H9 (cell line): ENCODE measurements around the gene CPM. TPM values are rescaled to one million over a fixed set of nuclear protein-coding genes. Genes with fewer than 3 reads are reported as not detected.

Source experiments
- DNase-seq: peaks from one replicate; pipeline ENCODE4 v3.0.0-alpha.2; 2017
- H2AFZ ChIP-seq: one replicate; pipeline ENCODE4 v1.6.1; 2013; ENCODE audit warnings: mild to moderate bottlenecking, low read length, control low read depth, moderate library complexity
- H2AK5ac ChIP-seq: 2 replicates; pipeline ENCODE4 v1.6.1; 2013; ENCODE audit warnings: low read length, control low read depth, mixed read lengths; ENCODE audit not compliant: insufficient read length
- H2BK120ac ChIP-seq: one replicate; pipeline ENCODE4 v1.6.1; 2013; ENCODE audit warnings: low read depth, mild to moderate bottlenecking, low read length, control low read depth, inconsistent platforms; ENCODE audit not compliant: poor library complexity, severe bottlenecking
- H2BK12ac ChIP-seq: 2 replicates; pipeline ENCODE4 v1.6.1; 2013; ENCODE audit warnings: low read length, control low read depth, mixed read lengths, low read depth; ENCODE audit not compliant: insufficient read length
- H2BK15ac ChIP-seq: 2 replicates; pipeline ENCODE4 v1.6.1; 2013; ENCODE audit warnings: low read depth, low read length, control low read depth
- H2BK20ac ChIP-seq: one replicate; pipeline ENCODE4 v1.6.1; 2013; ENCODE audit warnings: low read depth, mild to moderate bottlenecking, low read length, control low read depth, inconsistent platforms; ENCODE audit not compliant: poor library complexity, severe bottlenecking
- H2BK5ac ChIP-seq: 2 replicates; pipeline ENCODE4 v1.6.1; 2013; ENCODE audit warnings: low read length, control low read depth, mixed read lengths; ENCODE audit not compliant: insufficient read length
- H3K14ac ChIP-seq: 2 replicates; pipeline ENCODE4 v1.6.1; 2013; ENCODE audit warnings: low read length, control low read depth; ENCODE audit not compliant: insufficient read depth
- H3K18ac ChIP-seq: 2 replicates; pipeline ENCODE4 v1.6.1; 2013; ENCODE audit warnings: low read depth, mild to moderate bottlenecking, mixed read lengths, low read length, control low read depth; ENCODE audit not compliant: insufficient read length
- H3K23ac ChIP-seq: 2 replicates; pipeline ENCODE4 v1.6.1; 2013; ENCODE audit warnings: low read length, control low read depth, mixed read lengths, low read depth; ENCODE audit not compliant: insufficient read length
- H3K23me2 ChIP-seq: 2 replicates; pipeline ENCODE4 v1.6.1; 2013; ENCODE audit warnings: low read depth, mild to moderate bottlenecking, mixed read lengths, low read length, control low read depth; ENCODE audit not compliant: insufficient read length, poor library complexity, severe bottlenecking
- H3K27ac ChIP-seq: 2 replicates; pipeline ENCODE4 v1.5.1; 2013; ENCODE audit warnings: low read length, control low read depth, mixed read lengths, low read depth; ENCODE audit not compliant: insufficient read length
- H3K27me3 ChIP-seq: 2 replicates; pipeline ENCODE4 v1.6.1; 2013; ENCODE audit warnings: low read length, control low read depth, inconsistent platforms; ENCODE audit not compliant: insufficient read depth
- H3K4ac ChIP-seq: 2 replicates; pipeline ENCODE4 v1.6.1; 2013; ENCODE audit warnings: low read depth, mild to moderate bottlenecking, control low read depth, inconsistent platforms, low read length, moderate library complexity
- H3K4me1 ChIP-seq: 2 replicates; pipeline ENCODE4 v1.6.1; 2013; ENCODE audit warnings: low read length, control low read depth, inconsistent platforms; ENCODE audit not compliant: insufficient read depth
- H3K4me2 ChIP-seq: 2 replicates; pipeline ENCODE4 v1.6.1; 2013; ENCODE audit warnings: low read length, control low read depth, mixed read lengths; ENCODE audit not compliant: insufficient read length, insufficient read depth
- H3K56ac ChIP-seq: 2 replicates; pipeline ENCODE4 v1.6.1; 2013; ENCODE audit warnings: low read depth, mild to moderate bottlenecking, mixed read lengths, low read length, control low read depth; ENCODE audit not compliant: insufficient read length
- H3K79me1 ChIP-seq: 2 replicates; pipeline ENCODE4 v1.6.1; 2013; ENCODE audit warnings: low read depth, mild to moderate bottlenecking, moderate library complexity, low read length, control low read depth, inconsistent platforms; ENCODE audit not compliant: insufficient read depth, poor library complexity, severe bottlenecking
- H3K79me2 ChIP-seq: 2 replicates; pipeline ENCODE4 v1.6.1; 2013; ENCODE audit warnings: low read length, control low read depth, inconsistent platforms; ENCODE audit not compliant: insufficient read depth
- H3K9ac ChIP-seq: 2 replicates; pipeline ENCODE4 v1.6.1; 2013; ENCODE audit warnings: low read length, control low read depth, mixed read lengths; ENCODE audit not compliant: insufficient read length; ENCODE audit errors: extremely low read depth
- H3K9me3 ChIP-seq: one replicate; pipeline ENCODE4 v1.6.1; 2013; ENCODE audit warnings: low read depth, low read length, inconsistent platforms; ENCODE audit not compliant: control insufficient read depth
- H3T11ph ChIP-seq: one replicate; pipeline ENCODE4 v1.6.1; 2013; ENCODE audit warnings: mild to moderate bottlenecking, low read length, control low read depth, inconsistent platforms
- H4K20me1 ChIP-seq: one replicate; pipeline ENCODE4 v1.6.1; 2013; ENCODE audit not compliant: control insufficient read depth, insufficient read length, insufficient read depth
- H4K5ac ChIP-seq: 2 replicates; pipeline ENCODE4 v1.6.1; 2013; ENCODE audit warnings: low read depth, mild to moderate bottlenecking, mixed read lengths, low read length, control low read depth; ENCODE audit not compliant: insufficient read length
- H4K8ac ChIP-seq: replicated peaks from 2 replicates; pipeline ENCODE4 v1.6.1; 2013; ENCODE audit warnings: low read length, control low read depth, mixed read lengths, low read depth; ENCODE audit not compliant: insufficient read length
- H4K91ac ChIP-seq: 2 replicates; pipeline ENCODE4 v1.6.1; 2013; ENCODE audit warnings: low read depth, mild to moderate bottlenecking, moderate library complexity, mixed read lengths, low read length, control low read depth; ENCODE audit not compliant: insufficient read length
- H3K27ac Mint-ChIP-seq, 3 experiments: 2 replicates in 2 of 3; 3 replicates in 1 of 3; pipeline ENCODE4 v1.8.0; 2020 to 2021; ENCODE audit warnings: mixed read lengths in 3 of 3, mild to moderate bottlenecking in 1 of 3, moderate library complexity in 1 of 3
- H3K27me3 Mint-ChIP-seq: 2 replicates; pipeline ENCODE4 v1.8.0; 2021; ENCODE audit warnings: low read depth, mild to moderate bottlenecking, moderate library complexity, mixed read lengths
- H3K36me3 Mint-ChIP-seq, 3 experiments: 2 replicates in 2 of 3; 3 replicates in 1 of 3; pipeline ENCODE4 v1.8.0; 2020 to 2021; ENCODE audit warnings: low read depth in 3 of 3, mixed read lengths in 3 of 3; ENCODE audit not compliant: insufficient read depth in 1 of 3
- H3K4me1 Mint-ChIP-seq, 2 experiments: 2 replicates each; pipeline ENCODE4 v1.8.0; 2020; ENCODE audit warnings: mixed read lengths in 2 of 2
- H3K4me3 Mint-ChIP-seq, 2 experiments: 2 replicates in 1 of 2; 3 replicates in 1 of 2; pipeline ENCODE4 v1.8.0; 2020 to 2021; ENCODE audit warnings: mild to moderate bottlenecking in 2 of 2, mixed read lengths in 2 of 2, moderate library complexity in 1 of 2
- H3K9me3 Mint-ChIP-seq, 2 experiments: 2 replicates in 1 of 2; 3 replicates in 1 of 2; pipeline ENCODE4 v1.8.0; 2020; ENCODE audit warnings: mild to moderate bottlenecking in 2 of 2, mixed read lengths in 2 of 2, moderate library complexity in 1 of 2
- WGBS: extraction: QIAGEN DNeasy Blood & Tissue Kit; methylation state at CpG from one replicate; pipeline ENCODE4 v1.1.7; 2013; ENCODE audit warnings: missing lambda C conversion rate, low lambda C conversion rate, mixed read lengths; ENCODE audit not compliant: insufficient read length; ENCODE audit errors: extremely low coverage; 5-methylcytosine and 5-hydroxymethylcytosine counted together
- total RNA-seq: library from RNA; stranded (reverse); gene quantifications from 2 replicates; pipeline ENCODE4 v1.2.1, GENCODE V29; 2021
- TF ChIP-seq, protein P1 (sequence below): fragments of 200-600 bp; sonication (generic); conservative IDR thresholded peaks from 3 replicates; pipeline ENCODE4 v1.8.0; 2021; ENCODE audit warnings: antibody characterized with exemption, mild to moderate bottlenecking

The CPM gene
- total RNA-seq, 1 experiment from 2014 or later = 1.2 TPM

DNA sequence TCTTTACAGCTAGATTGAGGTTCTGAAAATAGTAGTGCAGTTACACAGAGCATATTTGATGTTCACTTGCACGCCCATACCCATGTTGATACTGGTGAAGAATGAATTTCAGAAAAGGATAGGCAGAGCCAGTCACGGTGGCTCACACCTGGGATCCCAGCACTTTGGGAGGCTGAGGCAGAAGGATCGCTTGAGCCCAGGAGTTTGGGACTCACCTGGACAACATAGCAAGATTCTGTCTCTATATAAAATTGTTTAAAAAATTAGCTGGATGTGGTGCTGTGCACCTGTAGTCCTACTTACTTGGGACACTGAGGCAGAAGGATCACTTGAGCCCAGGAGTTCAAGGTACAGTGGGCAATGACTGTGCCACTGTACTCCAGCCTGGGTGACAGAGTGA is 68.4 kb downstream of the CPM start:
- Mint-ChIP-seq H3K27ac (no peak overlapping the region), H3K4me3 (no peak overlapping the region), H3K36me3 (no peaks in the 10 kb centered on the region), H3K27me3 (no peaks in the 10 kb centered on the region), H3K9me3 (no peaks in the 10 kb centered on the region), H3K4me1 (peaks cover 10 to 11% of the 10 kb centered on the region in 2 experiments)
- no peak overlapping the region for H2BK5ac ChIP-seq
- H4K8ac ChIP-seq = no peak overlapping the region
- no peak overlapping the region for H2AK5ac ChIP-seq
- no peak for DNase-seq
- TF ChIP-seq, protein P1, sequence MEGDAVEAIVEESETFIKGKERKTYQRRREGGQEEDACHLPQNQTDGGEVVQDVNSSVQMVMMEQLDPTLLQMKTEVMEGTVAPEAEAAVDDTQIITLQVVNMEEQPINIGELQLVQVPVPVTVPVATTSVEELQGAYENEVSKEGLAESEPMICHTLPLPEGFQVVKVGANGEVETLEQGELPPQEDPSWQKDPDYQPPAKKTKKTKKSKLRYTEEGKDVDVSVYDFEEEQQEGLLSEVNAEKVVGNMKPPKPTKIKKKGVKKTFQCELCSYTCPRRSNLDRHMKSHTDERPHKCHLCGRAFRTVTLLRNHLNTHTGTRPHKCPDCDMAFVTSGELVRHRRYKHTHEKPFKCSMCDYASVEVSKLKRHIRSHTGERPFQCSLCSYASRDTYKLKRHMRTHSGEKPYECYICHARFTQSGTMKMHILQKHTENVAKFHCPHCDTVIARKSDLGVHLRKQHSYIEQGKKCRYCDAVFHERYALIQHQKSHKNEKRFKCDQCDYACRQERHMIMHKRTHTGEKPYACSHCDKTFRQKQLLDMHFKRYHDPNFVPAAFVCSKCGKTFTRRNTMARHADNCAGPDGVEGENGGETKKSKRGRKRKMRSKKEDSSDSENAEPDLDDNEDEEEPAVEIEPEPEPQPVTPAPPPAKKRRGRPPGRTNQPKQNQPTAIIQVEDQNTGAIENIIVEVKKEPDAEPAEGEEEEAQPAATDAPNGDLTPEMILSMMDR = no peak
- no peaks in the 10 kb centered on the region for H3K27me3 ChIP-seq
- H2BK12ac ChIP-seq = no peak overlapping the region
- no peak overlapping the region for H3T11ph ChIP-seq
- no peak overlapping the region for H2BK20ac ChIP-seq
- H3K79me1 ChIP-seq = no peaks in the 10 kb centered on the region
- H3K9ac ChIP-seq = no peak overlapping the region
- H4K20me1 ChIP-seq = no peaks in the 10 kb centered on the region
- H4K5ac ChIP-seq = no peak overlapping the region
- no peak overlapping the region for H3K4ac ChIP-seq
- H3K23ac ChIP-seq = no peak overlapping the region
- H3K4me2 ChIP-seq = no peak overlapping the region
- H3K23me2 ChIP-seq = no peaks in the 10 kb centered on the region
- no peaks in the 10 kb centered on the region; the same call in 1 of the 2 replicates for H3K4me1 ChIP-seq
- H3K18ac ChIP-seq = no peak overlapping the region
- WGBS = no CpG with 5 or more reads among the region's 3 CpGs
- no peak overlapping the region for H3K14ac ChIP-seq
- H3K79me2 ChIP-seq = no peaks in the 10 kb centered on the region
- no peaks in the 10 kb centered on the region for H3K9me3 ChIP-seq
- no peak overlapping the region for H2BK15ac ChIP-seq
- H2BK120ac ChIP-seq = no peak overlapping the region
- H3K27ac ChIP-seq = no peak overlapping the region
- H4K91ac ChIP-seq = no peak overlapping the region
- no peak overlapping the region for H3K56ac ChIP-seq
- no peak overlapping the region for H2AFZ ChIP-seq
